ENCODE measurements around the gene CTNNA3.
A peak's percentile ranks its signal among the peaks of the same experiment; 100 is the strongest.
"Not testable (repeated sequence)": the region's sequence is repeated elsewhere in the genome, so short reads cannot be mapped to it uniquely, and the experiment has no call there.

CTNNA3 gene

GRCh38 chr10:67695555-67695954, 440 bp downstream of the CTNNA3 start:
- Histone ChIP-seq H3K4me1 (ENCODE audit: control insufficient read depth, insufficient read depth, low read length) (no peaks in the 10 kb centered on the region), H3K27me3 (replicated peaks; ENCODE audit: control insufficient read depth, insufficient read depth, low read length) (peaks cover 33% of the 10 kb centered on the region), H3K9ac (ENCODE audit: low read length) (no peak overlapping the region), H3K4me3 (ENCODE audit: low read length) (no peak overlapping the region), H3K9me3 (ENCODE audit: control insufficient read depth, low read length) (no peaks in the 10 kb centered on the region), H3K36me3 (ENCODE audit: control insufficient read depth, insufficient read depth, low read length, severe bottlenecking) (no peaks in the 10 kb centered on the region)
- DNase-seq (ENCODE audit: low read depth): peak; percentile 51

GRCh38 chr10:67691861-67692260, 4.1 kb downstream of the CTNNA3 start:
- not testable (repeated sequence) for H3K9me3 ChIP-seq (ENCODE audit: control insufficient read depth, low read length); H3K4me3 ChIP-seq (ENCODE audit: low read length); H3K9ac ChIP-seq (ENCODE audit: low read length); H3K4me1 ChIP-seq (ENCODE audit: control insufficient read depth, insufficient read depth, low read length); H3K36me3 ChIP-seq (ENCODE audit: control insufficient read depth, insufficient read depth, low read length, severe bottlenecking); DNase-seq (ENCODE audit: low read depth)
- H3K27me3 ChIP-seq (replicated peaks; ENCODE audit: control insufficient read depth, insufficient read depth, low read length): peaks cover 27% of the 10 kb centered on the region

- H3K9me3 ChIP-seq (ENCODE audit: control insufficient read depth, low read length); H3K4me1 ChIP-seq (ENCODE audit: control insufficient read depth, insufficient read depth, low read length); H3K4me3 ChIP-seq (ENCODE audit: low read length); H3K9ac ChIP-seq (ENCODE audit: low read length); DNase-seq (ENCODE audit: low read depth); H3K36me3 ChIP-seq (ENCODE audit: control insufficient read depth, insufficient read depth, low read length, severe bottlenecking): not testable (repeated sequence)
- peaks cover 14% of the 10 kb centered on the region for H3K27me3 ChIP-seq (replicated peaks; ENCODE audit: control insufficient read depth, insufficient read depth, low read length)
Measured at GRCh38 chr10:67690540-67690939, 5.5 kb downstream of the CTNNA3 start.

- H3K9me3 ChIP-seq (ENCODE audit: control insufficient read depth, low read length): peaks cover 12% of the 10 kb centered on the region
- not testable (repeated sequence) for H3K36me3 ChIP-seq (ENCODE audit: control insufficient read depth, insufficient read depth, low read length, severe bottlenecking); H3K9ac ChIP-seq (ENCODE audit: low read length); H3K27me3 ChIP-seq (replicated peaks; ENCODE audit: control insufficient read depth, insufficient read depth, low read length); H3K4me1 ChIP-seq (ENCODE audit: control insufficient read depth, insufficient read depth, low read length); DNase-seq (ENCODE audit: low read depth); H3K4me3 ChIP-seq (ENCODE audit: low read length)
Measured at GRCh38 chr10:67684140-67684539, 11.9 kb downstream of the CTNNA3 start.

- Histone ChIP-seq H3K9ac (ENCODE audit: low read length) (no peak overlapping the region), H3K9me3 (ENCODE audit: control insufficient read depth, low read length) (peaks cover 7% of the 10 kb centered on the region), H3K27me3 (replicated peaks; ENCODE audit: control insufficient read depth, insufficient read depth, low read length) (peaks cover 6% of the 10 kb centered on the region), H3K4me1 (ENCODE audit: control insufficient read depth, insufficient read depth, low read length) (no peaks in the 10 kb centered on the region), H3K36me3 (ENCODE audit: control insufficient read depth, insufficient read depth, low read length, severe bottlenecking) (no peaks in the 10 kb centered on the region), H3K4me3 (ENCODE audit: low read length) (no peak overlapping the region)
- DNase-seq (ENCODE audit: low read depth): no peak
Measured at GRCh38 chr10:67678335-67678974, 17.5 kb downstream of the CTNNA3 start.

- no peak overlapping the region for H3K9ac ChIP-seq (ENCODE audit: low read length)
- H3K36me3 ChIP-seq (ENCODE audit: control insufficient read depth, insufficient read depth, low read length, severe bottlenecking): no peaks in the 10 kb centered on the region
- H3K4me1 ChIP-seq (ENCODE audit: control insufficient read depth, insufficient read depth, low read length): no peaks in the 10 kb centered on the region
- H3K27me3 ChIP-seq (replicated peaks; ENCODE audit: control insufficient read depth, insufficient read depth, low read length): peaks cover 6% of the 10 kb centered on the region
- H3K4me3 ChIP-seq (ENCODE audit: low read length): no peak overlapping the region
- no peaks in the 10 kb centered on the region for H3K9me3 ChIP-seq (ENCODE audit: control insufficient read depth, low read length)
- DNase-seq (ENCODE audit: low read depth): no peak
Measured at GRCh38 chr10:67676208-67676825, 19.7 kb downstream of the CTNNA3 start.

- Histone ChIP-seq H3K4me1 (ENCODE audit: control insufficient read depth, insufficient read depth, low read length) (peaks cover 10% of the 10 kb centered on the region), H3K36me3 (ENCODE audit: control insufficient read depth, insufficient read depth, low read length, severe bottlenecking) (no peaks in the 10 kb centered on the region), H3K9ac (ENCODE audit: low read length) (no peak overlapping the region), H3K9me3 (ENCODE audit: control insufficient read depth, low read length) (no peaks in the 10 kb centered on the region), H3K4me3 (ENCODE audit: low read length) (no peak overlapping the region), H3K27me3 (replicated peaks; ENCODE audit: control insufficient read depth, insufficient read depth, low read length) (no peaks in the 10 kb centered on the region)
- no peak for DNase-seq (ENCODE audit: low read depth)
Measured at GRCh38 chr10:67670401-67670800, 25.6 kb downstream of the CTNNA3 start.

- Histone ChIP-seq H3K9ac (ENCODE audit: low read length) (no peak overlapping the region), H3K4me1 (ENCODE audit: control insufficient read depth, insufficient read depth, low read length) (peaks cover 15% of the 10 kb centered on the region), H3K9me3 (ENCODE audit: control insufficient read depth, low read length) (no peaks in the 10 kb centered on the region), H3K36me3 (ENCODE audit: control insufficient read depth, insufficient read depth, low read length, severe bottlenecking) (no peaks in the 10 kb centered on the region), H3K4me3 (ENCODE audit: low read length) (no peak overlapping the region), H3K27me3 (replicated peaks; ENCODE audit: control insufficient read depth, insufficient read depth, low read length) (no peaks in the 10 kb centered on the region)
- DNase-seq (ENCODE audit: low read depth): peak; percentile 45
Measured at GRCh38 chr10:67669978-67670377, 26.0 kb downstream of the CTNNA3 start.

GRCh38 chr10:67668448-67668847, 27.5 kb downstream of the CTNNA3 start:
- Histone ChIP-seq H3K4me3 (ENCODE audit: low read length) (no peak overlapping the region), H3K9ac (ENCODE audit: low read length) (no peak overlapping the region), H3K4me1 (ENCODE audit: control insufficient read depth, insufficient read depth, low read length) (peaks cover 20% of the 10 kb centered on the region), H3K9me3 (ENCODE audit: control insufficient read depth, low read length) (no peaks in the 10 kb centered on the region), H3K36me3 (ENCODE audit: control insufficient read depth, insufficient read depth, low read length, severe bottlenecking) (no peaks in the 10 kb centered on the region), H3K27me3 (replicated peaks; ENCODE audit: control insufficient read depth, insufficient read depth, low read length) (no peaks in the 10 kb centered on the region)
- DNase-seq (ENCODE audit: low read depth): peak; percentile 27

GRCh38 chr10:67667035-67667425, 29.0 kb downstream of the CTNNA3 start:
- no peak overlapping the region for H3K4me3 ChIP-seq (ENCODE audit: low read length)
- no peaks in the 10 kb centered on the region for H3K9me3 ChIP-seq (ENCODE audit: control insufficient read depth, low read length)
- no peaks in the 10 kb centered on the region for H3K27me3 ChIP-seq (replicated peaks; ENCODE audit: control insufficient read depth, insufficient read depth, low read length)
- no peak for DNase-seq (ENCODE audit: low read depth)
- H3K9ac ChIP-seq (ENCODE audit: low read length): no peak overlapping the region
- H3K36me3 ChIP-seq (ENCODE audit: control insufficient read depth, insufficient read depth, low read length, severe bottlenecking): no peaks in the 10 kb centered on the region
- peaks cover 20% of the 10 kb centered on the region for H3K4me1 ChIP-seq (ENCODE audit: control insufficient read depth, insufficient read depth, low read length)

- Histone ChIP-seq H3K4me1 (ENCODE audit: control insufficient read depth, insufficient read depth, low read length) (peaks cover 20% of the 10 kb centered on the region), H3K36me3 (ENCODE audit: control insufficient read depth, insufficient read depth, low read length, severe bottlenecking) (no peaks in the 10 kb centered on the region), H3K27me3 (replicated peaks; ENCODE audit: control insufficient read depth, insufficient read depth, low read length) (no peaks in the 10 kb centered on the region), H3K9ac (ENCODE audit: low read length) (no peak overlapping the region), H3K9me3 (ENCODE audit: control insufficient read depth, low read length) (no peaks in the 10 kb centered on the region), H3K4me3 (ENCODE audit: low read length) (no peak overlapping the region)
- peak; percentile 82 for DNase-seq (ENCODE audit: low read depth)
Measured at GRCh38 chr10:67666416-67667034, 29.5 kb downstream of the CTNNA3 start.
